HepG2 (cell line): ENCODE measurements around the gene EXOSC6. TPM values are rescaled to one million over a fixed set of nuclear protein-coding genes. Genes with fewer than 3 reads are reported as not detected.

ENCODE experiments used
- AHDC1 ChIP-seq: sonication (generic); formaldehyde crosslinking; IDR thresholded peaks from 2 replicates; pipeline ENCODE4 v1.5.1; 2020; ENCODE audit warnings: mild to moderate bottlenecking, missing genetic modification reagents, borderline replicate concordance
- ARID5B ChIP-seq: IDR thresholded peaks from 2 replicates; pipeline ENCODE4 v1.4.0; 2020; ENCODE audit warnings: mild to moderate bottlenecking, missing genetic modification reagents
- KLF16 ChIP-seq, 2 experiments: sonication (generic) in 1 of 2; formaldehyde crosslinking in 1 of 2; IDR thresholded peaks; 2 replicates each; pipeline versions ENCODE4 v1.6.1 to v1.8.0; 2016 to 2023; ENCODE audit warnings: missing genetic modification reagents in 2 of 2, missing compliant biosample characterization in 1 of 2
- LBX2 ChIP-seq: sonication (generic); formaldehyde crosslinking; IDR thresholded peaks from 2 replicates; pipeline ENCODE4 v1.5.0; 2020; ENCODE audit warnings: missing genetic modification reagents, mild to moderate bottlenecking, borderline replicate concordance
- SALL1 ChIP-seq: sonication (generic); formaldehyde crosslinking; IDR thresholded peaks from 2 replicates; pipeline ENCODE4 v1.8.0; 2022; ENCODE audit warnings: mild to moderate bottlenecking, missing genetic modification reagents
- TRIM22 ChIP-seq: fragments of 450-650 bp; IDR thresholded peaks from 2 replicates; pipeline ENCODE4 v1.6.1; 2017
- ZNF414 ChIP-seq: sonication (generic); formaldehyde crosslinking; IDR thresholded peaks from 2 replicates; pipeline ENCODE4 v1.5.0; 2020; ENCODE audit warnings: missing genetic modification reagents
- ZNF501 ChIP-seq: sonication (generic); formaldehyde crosslinking; IDR thresholded peaks from 2 replicates; pipeline ENCODE4 v1.5.1; 2020; ENCODE audit warnings: mild to moderate bottlenecking, moderate library complexity, missing genetic modification reagents
- ZNF570 ChIP-seq: sonication (generic); formaldehyde crosslinking; IDR thresholded peaks from 2 replicates; pipeline ENCODE4 v1.4.0; 2020; ENCODE audit warnings: mild to moderate bottlenecking, missing genetic modification reagents, borderline replicate concordance
- ZNF576 ChIP-seq: sonication (generic); formaldehyde crosslinking; IDR thresholded peaks from 2 replicates; pipeline ENCODE4 v1.4.0; 2020; ENCODE audit warnings: mild to moderate bottlenecking, missing genetic modification reagents
- ZNF704 ChIP-seq: sonication (generic); formaldehyde crosslinking; IDR thresholded peaks from 2 replicates; pipeline ENCODE4 v1.8.1; 2023; ENCODE audit warnings: mild to moderate bottlenecking, inconsistent platforms, moderate library complexity, missing genetic modification reagents, borderline replicate concordance
- polyA plus RNA-seq, 8 experiments: library from polyadenylated mRNA; depleted of rRNA in 3 of 8; stranded (reverse) in 7 of 8; unstranded in 1 of 8; fragments of >200 nt; fragmentation: Illumina TruSeq in 4 of 8; extraction: Trizol in 4 of 8; gene quantifications; 2 replicates each; pipeline versions ENCODE4 v1.2.1 to v1.2.3, GENCODE V29; 2011 to 2016; ENCODE audit warnings: low read depth in 4 of 8, missing spikeins in 1 of 8, mixed read lengths in 1 of 8; ENCODE audit not compliant: insufficient read depth in 1 of 8
- total RNA-seq, 5 experiments: library from RNA; depleted of rRNA; stranded (reverse); fragments of >200 nt; fragmentation: Illumina TruSeq; extraction: Trizol; gene quantifications; 2 replicates each; pipeline ENCODE4 v1.2.3, GENCODE V29; 2016; ENCODE audit warnings: low read depth in 1 of 5

Gene EXOSC6
- total and polyA plus RNA-seq, 2 of the 13 experiments (the other 11 are each of a cell fraction or from before 2014, with no cell fraction given), result 13.1 to 39.9 TPM

GRCh38 chr16:70251629-70252354 is at the start of gene EXOSC6 (continued):
- TF ChIP-seq ARID5B (CRISPR knock-in tag) (peak; percentile 83), LBX2 (CRISPR knock-in tag) (peak; percentile 90; the same call in 1 of the 2 replicates), ZNF570 (CRISPR knock-in tag) (0 out of 2 replicates have a peak, but pooled peaks have one; percentile 82), TRIM22 (no peak), SALL1 (peak; percentile 91), AHDC1 (CRISPR knock-in tag) (peak; percentile 44; the same call in 1 of the 2 replicates), ZNF501 (CRISPR knock-in tag) (peak; percentile 80), KLF16 (CRISPR knock-in tag; IDR thresholded peaks at IDR 0.05) (peak in 1 of 2 experiments; percentile 93; a peak in 2 of 4 replicates), ZNF414 (peak; percentile 88; the same call in 1 of the 2 replicates), ZNF704 (CRISPR knock-in tag) (peak; percentile 63; the same call in 1 of the 2 replicates), ZNF576 (peak; percentile 40; the same call in 1 of the 2 replicates)
